HL-60 (cell line): ENCODE measurements around the gene SH2D3C.

Source experiments
- POLR2AphosphoS5 ChIP-seq: IDR thresholded peaks from 2 replicates; pipeline ENCODE4 v1.6.1; 2012; ENCODE audit warnings: low read depth
- TF ChIP-seq, protein P1 (sequence below): IDR thresholded peaks from one replicate; pipeline ENCODE4 v1.5.1; 2011; ENCODE audit warnings: low read length, control low read depth, inconsistent platforms; ENCODE audit not compliant: insufficient read depth

DNA sequence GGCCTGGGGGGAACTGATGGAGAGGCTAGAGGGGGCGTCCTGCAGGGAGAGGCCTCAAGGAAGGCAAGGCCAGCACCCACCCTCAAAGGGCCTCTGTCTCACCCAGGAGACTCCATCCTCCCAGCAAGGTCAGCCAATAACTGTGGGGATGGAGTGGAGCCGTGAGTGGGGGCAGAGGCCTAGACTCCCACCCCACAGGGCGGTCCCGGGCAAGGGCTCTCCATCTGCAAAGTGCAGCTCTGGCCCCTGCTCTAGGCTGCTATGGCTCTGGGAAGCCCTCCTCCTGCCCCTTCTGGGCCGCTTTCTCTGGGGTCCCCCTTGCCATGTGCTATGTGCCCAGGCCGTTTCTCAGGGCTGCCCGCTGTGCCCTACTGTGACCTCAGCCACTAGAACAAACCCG lies 38.3 kb upstream of the SH2D3C start:
- TF ChIP-seq POLR2AphosphoS5, result no peak; the same call in 1 of the 2 replicates
- TF ChIP-seq, protein P1, sequence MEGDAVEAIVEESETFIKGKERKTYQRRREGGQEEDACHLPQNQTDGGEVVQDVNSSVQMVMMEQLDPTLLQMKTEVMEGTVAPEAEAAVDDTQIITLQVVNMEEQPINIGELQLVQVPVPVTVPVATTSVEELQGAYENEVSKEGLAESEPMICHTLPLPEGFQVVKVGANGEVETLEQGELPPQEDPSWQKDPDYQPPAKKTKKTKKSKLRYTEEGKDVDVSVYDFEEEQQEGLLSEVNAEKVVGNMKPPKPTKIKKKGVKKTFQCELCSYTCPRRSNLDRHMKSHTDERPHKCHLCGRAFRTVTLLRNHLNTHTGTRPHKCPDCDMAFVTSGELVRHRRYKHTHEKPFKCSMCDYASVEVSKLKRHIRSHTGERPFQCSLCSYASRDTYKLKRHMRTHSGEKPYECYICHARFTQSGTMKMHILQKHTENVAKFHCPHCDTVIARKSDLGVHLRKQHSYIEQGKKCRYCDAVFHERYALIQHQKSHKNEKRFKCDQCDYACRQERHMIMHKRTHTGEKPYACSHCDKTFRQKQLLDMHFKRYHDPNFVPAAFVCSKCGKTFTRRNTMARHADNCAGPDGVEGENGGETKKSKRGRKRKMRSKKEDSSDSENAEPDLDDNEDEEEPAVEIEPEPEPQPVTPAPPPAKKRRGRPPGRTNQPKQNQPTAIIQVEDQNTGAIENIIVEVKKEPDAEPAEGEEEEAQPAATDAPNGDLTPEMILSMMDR, result no peak
